Right renal pelvis (tissue), 4 donors: ENCODE results near the gene CSH1. TPM values are rescaled to one million over a fixed set of nuclear protein-coding genes. Genes with fewer than 3 reads are reported as not detected.
"Not testable (repeated sequence)": the region's sequence is repeated elsewhere in the genome, so short reads cannot be mapped to it uniquely, and the experiment has no call there.

Experiments used
- DNase-seq, 4 donors: peaks; one replicate each; pipeline ENCODE4 v3.0.0-alpha.2; 2013; ENCODE audit warnings: low read depth in 4 of 4, low spot score in 3 of 4, missing footprints in 1 of 4
- polyA plus RNA-seq, 4 donors: library from polyadenylated mRNA; unstranded; fragments of 120-200 nt; gene quantifications; one replicate each; pipeline ENCODE4 v1.2.1, GENCODE V29; 2013; ENCODE audit not compliant: insufficient read length in 4 of 4

The CSH1 gene
- polyA plus RNA-seq, 4 donors: 0.98 to 5.2 (median 1.3) TPM; not detected in 1

DNA sequence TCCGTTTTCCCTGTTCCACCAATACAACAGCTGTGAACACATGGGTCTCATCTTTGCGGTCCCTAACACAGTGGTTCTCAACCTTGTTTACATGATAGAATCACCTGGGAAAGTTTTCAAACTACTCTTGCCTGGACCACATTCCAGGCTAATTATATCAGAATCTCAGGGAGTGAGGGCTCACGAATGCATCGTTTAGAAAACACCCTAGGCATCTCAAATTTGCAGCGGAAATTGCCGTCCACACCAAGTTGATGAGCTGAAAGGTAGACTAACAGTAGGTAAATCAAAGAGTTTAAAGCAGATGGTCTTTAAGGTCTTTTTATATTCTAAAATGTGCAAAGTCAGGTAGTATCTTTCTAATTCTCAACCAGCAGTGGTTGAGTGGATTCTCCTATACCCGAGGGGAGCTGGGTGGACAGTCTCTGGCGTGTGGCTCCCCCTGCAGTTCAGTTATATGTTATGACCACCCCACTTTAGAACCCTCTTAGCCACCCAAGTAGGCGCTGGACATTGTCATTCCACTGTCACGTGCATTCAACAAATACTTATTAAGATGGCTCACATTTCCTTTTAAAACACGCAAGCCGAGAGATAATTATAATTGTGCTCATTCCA lies 10.9 kb upstream of the CSH1 start:
- DNase-seq: not testable (repeated sequence)

DNA sequence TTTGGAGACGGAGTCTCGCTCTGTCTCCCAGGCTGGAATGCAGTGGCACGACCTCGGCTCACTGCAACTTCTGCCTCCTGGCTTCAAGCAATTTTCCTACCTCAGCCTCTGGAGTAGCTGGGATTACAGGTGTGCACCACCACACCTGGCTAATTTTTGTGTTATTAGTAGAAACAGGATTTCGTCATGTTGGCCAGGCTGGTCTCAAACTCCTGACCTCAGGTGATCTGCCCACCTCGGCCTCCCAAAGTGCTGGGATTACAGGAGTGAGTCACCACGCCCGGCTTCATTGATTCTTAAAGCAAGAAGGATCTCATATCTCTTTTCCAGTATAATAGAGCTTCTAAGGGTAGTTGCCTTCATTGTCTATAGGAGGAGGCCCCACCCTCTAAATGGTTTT lies 8.4 kb upstream of the CSH1 start:
- not testable (repeated sequence) for DNase-seq

DNA sequence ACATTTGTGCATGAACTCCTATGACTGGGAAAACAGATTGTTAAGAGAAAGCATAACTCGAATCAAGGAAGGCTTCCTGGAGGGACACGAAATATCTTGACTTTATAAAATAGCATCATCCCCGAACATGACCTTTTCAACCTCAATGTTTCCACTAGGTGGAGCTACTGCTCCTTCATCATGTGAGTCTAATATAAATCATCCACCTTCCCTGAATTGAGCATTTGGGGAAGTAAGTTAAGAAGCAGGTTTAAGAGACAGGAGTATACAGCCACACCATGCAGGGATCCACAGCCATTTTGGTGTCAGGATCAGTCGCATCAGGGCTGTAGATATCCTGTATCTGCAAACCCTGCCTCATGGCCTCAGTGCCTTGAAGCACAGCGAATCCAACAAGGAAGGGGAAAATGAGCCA lies 7.4 kb upstream of the CSH1 start:
- DNase-seq: not testable (repeated sequence)

DNA sequence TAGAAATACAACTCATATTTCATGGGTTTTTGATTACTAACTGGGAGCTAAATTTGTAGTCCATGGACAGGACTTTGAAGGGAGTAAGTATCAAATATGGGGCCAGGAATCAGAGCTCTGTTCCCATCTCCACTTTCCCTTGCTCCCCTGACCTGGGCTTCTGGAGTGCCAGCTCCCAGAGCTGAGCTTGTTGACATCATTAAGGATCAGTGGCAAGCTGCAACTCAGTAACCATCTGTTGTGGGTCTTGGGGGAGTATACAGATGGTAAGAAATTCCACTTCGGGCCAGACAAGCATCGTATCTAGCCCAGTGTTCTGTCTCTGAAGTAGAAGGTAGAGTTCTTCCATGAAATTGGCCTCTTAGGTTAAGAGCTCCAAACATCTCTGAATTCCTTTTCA lies 5.6 kb upstream of the CSH1 start:
- not testable (repeated sequence) for DNase-seq

DNA sequence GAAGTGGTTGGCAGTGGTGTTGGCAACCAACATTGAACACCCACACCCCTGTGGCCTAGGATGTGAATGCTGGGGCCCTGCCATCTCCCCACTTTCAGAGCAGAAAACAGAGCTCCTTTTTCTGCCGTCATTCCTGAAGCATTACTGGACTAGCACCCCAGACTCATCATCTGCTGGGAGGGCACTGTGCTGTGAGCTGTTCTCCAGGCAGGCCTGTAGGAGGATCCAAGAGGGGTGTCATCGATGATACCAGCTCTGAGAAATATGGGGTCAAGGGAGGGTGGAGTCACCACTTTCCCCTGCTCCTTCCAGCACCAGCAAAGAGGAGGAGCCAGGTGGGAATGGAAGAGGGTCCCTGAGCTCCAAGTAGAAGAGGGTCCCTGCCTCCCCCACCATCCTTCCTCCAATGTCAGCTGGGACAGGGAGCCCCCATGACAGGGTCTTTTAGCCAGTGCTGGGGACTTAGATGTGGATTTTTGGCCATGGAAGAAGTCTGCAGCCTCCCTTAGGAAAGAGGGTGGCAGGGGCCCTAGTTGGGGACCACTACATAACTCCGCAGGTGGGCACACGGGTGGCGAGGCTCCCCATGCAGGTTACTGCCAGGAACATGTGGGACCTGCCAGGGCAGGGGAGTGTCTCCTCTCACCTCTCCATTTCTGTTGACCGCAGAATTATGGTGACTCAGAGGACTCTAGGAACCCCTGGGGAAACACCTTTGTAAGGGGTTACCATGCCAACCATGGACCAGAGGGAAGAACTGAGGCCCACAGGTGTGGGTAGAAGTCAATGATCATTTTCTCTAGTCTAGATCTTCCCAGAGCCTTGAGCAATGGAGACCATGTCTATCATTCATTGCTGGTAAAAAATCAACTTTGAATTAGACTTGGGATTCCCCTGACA lies 2.8 kb upstream of the CSH1 start:
- not testable (repeated sequence) for DNase-seq

DNA sequence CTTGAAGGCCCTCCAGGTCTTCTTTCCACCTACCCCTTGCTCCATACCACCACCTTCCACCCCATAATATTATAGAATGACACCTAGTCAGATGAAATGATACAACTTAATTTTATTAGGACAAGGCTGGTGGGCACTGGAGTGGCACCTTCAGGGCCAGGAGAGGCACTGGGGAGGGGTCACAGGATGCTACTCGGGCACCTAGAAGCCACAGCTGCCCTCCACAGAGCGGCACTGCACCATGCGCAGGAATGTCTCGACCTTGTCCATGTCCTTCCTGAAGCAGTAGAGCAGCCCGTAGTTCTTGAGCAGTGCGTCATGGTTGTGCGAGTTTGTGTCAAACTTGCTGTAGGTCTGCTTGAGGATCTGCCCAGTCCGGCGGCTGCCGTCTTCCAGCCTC lies 1.6 kb downstream of the CSH1 start:
- DNase-seq: not testable (repeated sequence)

DNA sequence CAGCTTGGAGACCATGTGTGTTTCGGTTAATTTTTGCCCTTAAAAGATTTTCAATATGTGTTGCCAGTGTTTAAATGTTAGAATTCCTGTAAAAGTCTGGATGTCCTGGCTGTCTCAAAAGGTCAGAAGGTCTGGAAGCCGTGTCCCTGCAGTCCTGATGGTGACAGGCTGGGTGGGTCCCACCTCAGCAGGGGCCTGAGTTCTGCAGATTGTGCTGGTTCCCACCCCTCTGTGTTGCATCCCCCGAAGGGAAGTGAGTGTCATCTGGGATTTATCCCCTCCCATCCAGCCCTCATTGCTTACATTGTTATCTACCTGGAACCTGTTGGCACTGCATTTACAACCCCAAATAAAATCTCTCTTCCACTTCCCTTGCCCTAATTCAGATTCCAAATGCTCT lies 2.4 kb downstream of the CSH1 start:
- DNase-seq: not testable (repeated sequence)

DNA sequence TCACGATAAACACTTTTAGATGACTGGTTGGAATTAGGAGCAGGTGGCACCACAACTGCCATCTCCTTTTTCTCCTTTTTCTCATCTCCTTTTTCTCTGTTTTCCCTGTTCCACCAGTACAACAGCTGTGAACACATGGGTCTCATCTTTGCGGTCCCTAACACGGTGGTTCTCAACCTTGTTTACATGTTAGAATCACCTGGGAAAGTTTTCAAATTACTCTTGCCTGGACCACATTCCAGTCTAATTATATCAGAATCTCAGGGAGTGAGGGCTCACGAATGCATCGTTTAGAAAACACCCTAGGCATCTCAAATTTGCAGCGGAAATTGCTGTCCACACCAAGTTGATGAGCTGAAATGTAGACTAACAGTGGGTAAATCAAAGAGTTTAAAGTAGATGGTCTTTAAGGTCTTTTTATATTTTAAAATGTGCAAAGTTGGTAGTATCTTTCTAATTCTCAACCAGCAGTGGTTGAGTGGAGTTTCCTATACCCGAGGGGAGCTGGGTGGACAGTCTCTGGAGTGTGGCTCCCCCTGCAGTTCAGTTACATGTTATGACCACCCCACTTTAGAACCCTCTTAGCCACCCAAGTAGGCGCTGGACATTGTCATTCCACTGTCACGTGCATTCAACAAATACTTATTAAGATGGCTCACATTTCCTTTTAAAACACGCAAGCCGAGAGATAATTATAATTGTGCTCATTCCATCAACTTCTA lies 3.9 kb downstream of the CSH1 start:
- DNase-seq: not testable (repeated sequence)

DNA sequence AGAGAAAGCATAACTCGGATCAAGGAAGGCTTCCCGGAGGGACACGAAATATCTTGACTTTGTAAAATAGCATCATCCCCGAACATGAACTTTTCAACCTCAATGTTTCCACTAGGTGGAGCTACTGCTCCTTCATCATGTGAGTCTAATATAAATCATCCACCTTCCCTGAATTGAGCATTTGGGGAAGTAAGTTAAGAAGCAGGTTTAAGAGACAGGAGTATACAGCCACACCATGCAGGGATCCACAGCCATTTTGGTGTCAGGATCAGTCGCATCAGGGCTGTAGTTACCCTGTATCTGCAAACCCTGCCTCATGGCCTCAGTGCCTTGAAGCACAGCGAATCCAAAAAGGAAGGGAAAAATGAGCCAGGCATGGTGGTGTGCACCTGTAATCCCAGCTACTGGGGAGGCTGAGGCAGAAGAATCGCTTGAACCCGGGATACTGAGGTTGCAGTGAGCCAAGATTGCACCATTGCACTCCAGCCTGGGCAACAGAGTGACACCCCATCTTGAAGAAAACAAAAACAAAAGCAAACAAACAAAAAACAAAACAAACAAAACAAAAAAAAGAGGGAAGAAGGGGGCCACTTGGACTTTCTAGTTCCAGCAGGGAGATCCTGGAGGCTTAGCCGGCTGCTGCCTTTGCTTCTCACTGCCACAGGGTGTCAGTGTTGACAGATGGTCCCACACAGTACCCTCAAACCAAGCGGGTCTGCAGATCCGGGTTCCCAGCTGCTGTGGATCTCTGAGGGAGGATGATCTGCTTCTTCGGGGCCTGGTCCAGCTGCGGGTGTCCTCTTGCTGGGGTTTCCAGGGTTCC lies 7.1 kb downstream of the CSH1 start:
- peak in 1 of 4 donors; percentile 4 for DNase-seq

DNA sequence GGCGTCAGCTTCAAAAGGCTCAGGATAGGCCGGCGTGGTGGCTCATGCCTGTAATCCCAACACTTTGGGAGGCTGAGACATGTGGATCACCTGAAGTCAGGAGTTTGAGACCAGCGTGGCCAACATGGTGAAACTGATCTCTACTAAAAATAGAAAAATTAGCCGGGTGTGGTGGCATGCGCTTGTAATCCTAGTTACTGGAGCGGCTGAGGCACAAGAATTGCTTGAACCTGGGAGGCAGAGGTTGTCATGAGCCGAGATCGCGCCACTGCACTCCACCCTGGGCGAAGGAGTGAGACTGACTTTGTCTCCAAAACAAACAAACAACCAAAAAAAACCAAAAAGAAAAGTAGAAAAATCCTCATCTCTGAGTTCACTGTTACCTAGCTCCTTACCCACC lies 11.3 kb downstream of the CSH1 start:
- not testable (repeated sequence) for DNase-seq

DNA sequence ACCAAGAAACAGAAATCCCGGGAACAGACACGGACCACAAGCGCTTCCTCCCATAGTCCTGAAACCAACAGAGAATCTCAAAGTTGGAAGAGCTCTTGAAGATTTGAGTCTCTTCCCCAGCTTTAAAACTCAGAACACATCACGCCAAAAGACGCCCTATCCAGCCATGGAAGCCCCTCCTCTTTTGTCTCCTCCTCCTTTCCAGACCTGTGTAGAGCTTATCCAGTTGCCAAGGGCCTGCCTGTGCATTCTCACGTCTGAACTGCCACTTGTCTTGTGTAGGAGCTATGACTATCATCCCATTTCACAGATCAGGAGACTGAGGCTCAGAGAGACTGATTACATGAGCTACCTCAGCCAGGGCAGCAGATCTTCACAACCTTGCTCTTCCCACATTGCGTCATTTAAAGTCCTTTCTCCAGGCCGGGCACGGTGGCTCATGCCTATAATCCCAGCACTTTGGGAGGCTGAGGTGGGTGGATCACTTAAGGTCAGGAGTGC lies 13.7 kb downstream of the CSH1 start:
- not testable (repeated sequence) for DNase-seq

DNA sequence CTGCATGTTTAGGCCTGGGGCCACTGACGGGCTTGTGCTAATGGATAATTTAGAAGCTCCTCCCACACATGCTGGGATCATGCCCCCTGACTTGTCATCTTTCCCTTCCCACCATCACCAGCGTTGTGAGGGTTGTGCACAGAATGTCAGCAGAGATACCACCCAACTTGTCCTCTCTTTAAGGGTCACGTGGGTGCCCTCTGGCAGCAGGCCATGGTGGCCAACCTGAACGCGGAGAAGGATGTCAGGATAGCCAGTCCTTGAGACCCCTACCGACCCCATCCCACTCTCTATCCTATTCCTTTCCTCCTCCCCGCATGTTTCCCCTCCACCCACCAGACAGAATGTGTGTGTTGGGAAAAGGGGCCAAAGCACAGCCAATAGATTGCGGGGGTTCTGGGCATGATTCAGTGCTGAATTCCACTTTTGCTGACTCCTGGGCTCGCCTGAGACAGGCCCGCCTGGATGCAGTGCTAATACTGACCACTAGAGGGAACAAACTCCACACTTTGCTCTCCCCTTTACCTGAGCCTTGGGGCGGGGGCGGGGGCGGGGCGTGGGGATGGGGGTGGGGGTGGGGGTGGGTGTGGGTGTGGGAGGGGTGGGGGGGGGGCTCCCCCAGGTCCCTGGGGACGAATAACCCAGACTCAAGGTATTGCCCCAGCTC lies 14.3 kb downstream of the CSH1 start, which contains the start of gene GH2:
Gene GH2, minus strand, starts transcription at position 10 of the 667 bp plus-strand sequence. CDS start 143 bp downstream, outside the sequence.
- DNase-seq: peak in 2 of 4 donors; percentile 22 to 31

DNA sequence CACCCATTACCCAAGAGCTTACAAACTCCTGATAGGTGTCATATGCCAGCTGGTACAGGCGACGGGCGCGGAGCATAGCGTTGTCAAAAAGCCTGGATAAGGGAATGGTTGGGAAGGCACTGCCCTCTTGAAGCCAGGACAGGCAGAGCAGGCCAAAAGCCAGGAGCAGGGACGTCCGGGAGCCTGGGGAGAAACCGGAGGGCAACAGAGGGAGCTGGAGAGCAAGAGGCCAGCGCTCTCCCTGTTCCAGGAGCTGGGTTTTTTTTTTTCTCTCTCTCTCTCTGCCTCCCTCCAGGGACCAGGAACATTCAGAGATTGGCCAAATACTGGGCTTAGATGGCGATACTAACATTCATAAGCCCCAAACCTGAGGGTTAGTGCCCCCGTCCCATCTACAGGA lies 15.0 kb downstream of the CSH1 start:
- DNase-seq: not testable (repeated sequence)

DNA sequence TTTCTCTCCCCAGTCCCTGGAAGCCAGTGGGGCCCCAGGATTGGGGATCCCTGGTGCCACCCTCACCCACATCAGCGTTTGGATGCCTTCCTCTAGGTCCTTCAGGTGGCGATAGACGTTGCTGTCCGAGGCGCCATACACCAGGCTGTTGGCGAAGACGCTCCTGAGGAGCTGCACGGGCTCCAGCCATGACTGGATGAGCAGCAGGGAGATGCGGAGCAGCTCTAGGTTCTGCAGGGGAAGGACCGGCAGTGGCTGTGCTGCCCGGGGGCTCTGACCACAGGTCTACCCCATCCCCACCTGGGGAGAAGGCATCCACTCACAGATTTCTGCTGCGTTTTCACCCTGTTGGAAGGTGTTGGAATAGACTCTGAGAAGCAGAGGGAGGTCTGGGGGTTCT lies 15.7 kb downstream of the CSH1 start:
- no peak for DNase-seq

DNA sequence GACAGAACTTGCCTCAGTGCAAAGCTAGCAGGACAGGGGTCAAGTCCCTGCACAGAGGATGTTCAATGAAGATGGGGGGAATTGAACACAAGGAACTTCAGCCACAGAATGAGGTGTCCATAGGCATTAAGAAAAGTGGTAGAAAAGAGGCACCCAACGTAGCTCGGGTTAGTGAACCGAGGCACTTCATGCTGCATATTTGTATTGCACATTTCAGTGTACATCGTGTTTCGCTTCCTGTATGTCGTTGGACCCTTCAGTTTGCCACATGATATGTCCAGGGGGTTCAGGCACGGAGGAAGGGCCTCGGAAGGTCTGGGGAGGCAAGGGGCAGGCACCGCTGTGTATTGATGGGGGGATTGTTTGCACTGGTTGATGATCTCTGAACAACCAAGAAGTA lies 18.0 kb downstream of the CSH1 start:
- not testable (repeated sequence) for DNase-seq

DNA sequence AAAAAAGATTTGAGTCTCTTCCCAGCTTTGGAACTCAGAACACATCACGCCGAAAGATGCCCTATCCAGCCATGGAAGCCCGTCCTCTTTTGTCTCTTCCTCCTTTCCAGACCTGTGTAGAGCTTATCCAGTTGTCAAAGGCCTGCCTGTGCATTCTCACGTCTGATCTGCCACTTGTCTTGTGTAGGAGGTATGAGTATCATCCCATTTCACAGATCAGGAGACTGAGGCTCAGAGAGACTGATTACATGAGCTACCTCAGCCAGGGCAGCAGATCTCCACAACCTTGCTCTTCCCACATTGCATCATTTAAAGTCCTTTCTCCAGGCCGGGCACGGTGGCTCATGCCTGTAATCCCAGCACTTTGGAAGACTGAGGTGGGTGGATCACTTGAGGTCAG lies 21.7 kb downstream of the CSH1 start:
- DNase-seq: not testable (repeated sequence)

DNA sequence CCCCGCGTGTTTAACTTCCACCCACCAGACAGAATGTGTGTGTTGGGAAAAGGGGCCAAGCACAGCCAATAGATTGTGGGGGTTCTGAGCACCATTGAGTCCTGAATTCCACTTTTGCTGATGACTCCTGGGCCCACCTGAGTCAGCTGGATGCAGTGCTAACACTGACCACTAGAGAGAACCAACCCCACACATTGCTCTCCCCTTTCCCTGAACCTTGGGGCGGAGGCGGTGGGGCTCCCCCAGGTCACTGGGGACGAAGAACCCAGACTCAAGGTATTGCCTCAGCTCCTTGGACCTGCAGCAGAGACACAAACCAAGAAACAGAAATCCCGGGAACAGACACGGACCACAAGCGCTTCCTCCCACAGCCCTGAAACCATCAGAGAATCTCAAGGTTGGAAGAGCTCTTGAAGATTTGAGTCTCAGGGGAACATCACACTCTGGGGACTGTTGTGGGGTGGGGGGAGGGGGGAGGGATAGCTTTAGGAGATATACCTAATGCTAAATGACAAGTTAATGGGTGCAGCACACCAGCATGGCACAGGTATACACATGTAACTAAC lies 22.2 kb downstream of the CSH1 start:
- not testable (repeated sequence) for DNase-seq

DNA sequence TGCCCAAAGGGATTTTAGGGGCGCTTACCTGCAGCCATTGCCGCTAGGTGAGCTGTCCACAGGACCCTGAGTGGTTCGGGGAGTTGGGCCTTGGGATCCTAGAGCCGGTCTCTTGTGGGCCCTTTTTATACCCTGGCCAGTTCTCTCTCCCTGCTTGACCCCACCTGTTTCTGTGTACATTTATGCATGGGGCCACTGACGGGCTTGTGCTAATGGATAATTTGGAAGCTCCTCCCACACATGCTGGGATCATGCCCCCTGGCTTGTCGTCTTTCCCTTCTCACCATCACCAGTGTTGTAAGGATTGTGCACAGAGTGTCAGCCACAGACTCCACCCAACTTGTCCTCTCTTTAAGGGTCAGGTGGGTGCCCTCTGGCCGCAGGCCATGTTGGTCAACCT lies 22.8 kb downstream of the CSH1 start, which contains the start of gene CSH2:
Gene CSH2, minus strand, starts transcription at position 101 of the 400 bp plus-strand sequence. Its CDS starts 63 bp downstream, at position 38.
- DNase-seq: not testable (repeated sequence)
